Panc1 (cell line): ENCODE results near the gene SLC39A2. TPM values are rescaled to one million over a fixed set of nuclear protein-coding genes. Genes with fewer than 3 reads are reported as not detected.

Experiments used
- ATAC-seq: fragments of 200-7000 bp; cut with Tn5 transposase; 2 replicates; pipeline ENCODE4 v1.9.1; 2020; ENCODE audit warnings: mild to moderate bottlenecking, moderate library complexity
- BruUV-seq: library from RNA; stranded (reverse); fragments of 400-500 nt; replicated peaks from 2 replicates; lab custom pipeline; 2021; lab: Mats Ljungman, UMichigan
- CTCF ChIA-PET: fragments of 300-600 bp; sonication (Branson Sonifier 250); formaldehyde crosslinking; loops from one replicate; lab custom pipeline; 2022; ENCODE audit warnings: antibody characterized with exemption; lab: Charles Lee
- POLR2A ChIA-PET: fragments of 300-600 bp; sonication (Branson Sonifier 250); formaldehyde crosslinking; loops from one replicate; lab custom pipeline; 2022; ENCODE audit warnings: antibody characterized with exemption; lab: Charles Lee
- DNase-seq: peaks from one replicate; pipeline ENCODE4 v3.0.0-alpha.2; 2010; ENCODE audit warnings: low read depth, low spot score
- H3K27ac ChIP-seq: 2 replicates; pipeline ENCODE4 v1.5.1; 2011; ENCODE audit warnings: mild to moderate bottlenecking, low read length, inconsistent platforms
- H3K27me3 ChIP-seq: fragments of 200-500 bp; sonication (Bioruptor generic); 2 replicates; pipeline ENCODE4 v1.6.0; 2014; ENCODE audit warnings: low read length, inconsistent platforms; ENCODE audit not compliant: control insufficient read depth, insufficient read depth
- H3K36me3 ChIP-seq: fragments of 200-500 bp; sonication (Bioruptor generic); 2 replicates; pipeline ENCODE4 v1.5.1; 2014; ENCODE audit warnings: inconsistent platforms, mild to moderate bottlenecking, low read length, moderate library complexity; ENCODE audit not compliant: control insufficient read depth, insufficient read depth
- H3K4me1 ChIP-seq: 2 replicates; pipeline ENCODE4 v1.5.1; 2011; ENCODE audit warnings: inconsistent platforms, mild to moderate bottlenecking, low read length, moderate library complexity; ENCODE audit not compliant: control insufficient read depth, insufficient read depth
- H3K4me3 ChIP-seq, 2 experiments: 2 replicates each; pipeline ENCODE4 v1.5.1; 2011 to 2012; ENCODE audit warnings: low read depth in 2 of 2, low read length in 2 of 2, mild to moderate bottlenecking in 2 of 2, inconsistent platforms in 1 of 2, moderate library complexity in 1 of 2
- H3K9me3 ChIP-seq: fragments of 200-500 bp; sonication (Bioruptor generic); 2 replicates; pipeline ENCODE4 v1.5.1; 2014; ENCODE audit warnings: low read depth, mild to moderate bottlenecking, inconsistent platforms, low read length, moderate library complexity; ENCODE audit not compliant: control insufficient read depth, insufficient read depth
- CTCF ChIP-seq: fragments of 450-650 bp; IDR thresholded peaks from 2 replicates; pipeline ENCODE4 v1.5.1; 2017; ENCODE audit warnings: mild to moderate bottlenecking
- POLR2AphosphoS5 ChIP-seq: IDR thresholded peaks from 2 replicates; pipeline ENCODE4 v1.6.1; 2012; ENCODE audit warnings: mild to moderate bottlenecking, low read depth, low read length, moderate library complexity
- REST ChIP-seq, 2 experiments: IDR thresholded peaks; 2 replicates each; pipeline ENCODE4 v1.6.1; 2011 to 2012; ENCODE audit warnings: low read depth in 2 of 2, control low read depth in 1 of 2, low read length in 1 of 2, mild to moderate bottlenecking in 1 of 2, moderate library complexity in 1 of 2; ENCODE audit not compliant: insufficient read depth in 1 of 2
- SIN3A ChIP-seq: IDR thresholded peaks from 2 replicates; pipeline ENCODE4 v1.6.1; 2012; ENCODE audit warnings: low read depth, mild to moderate bottlenecking, low read length, moderate library complexity, borderline replicate concordance; ENCODE audit not compliant: insufficient read depth
- TCF7L2 ChIP-seq: IDR thresholded peaks from 2 replicates; pipeline ENCODE4 v1.6.1; 2011; ENCODE audit warnings: mild to moderate bottlenecking, low read depth, low read length, inconsistent platforms
- in situ Hi-C: cut with HindIII; loops from 2 replicates; pipeline ENCODE4 v1.10.0; 2016; ENCODE audit warnings: low sequenced_read_pairs, low pct_unique_long_range_greater_than_20kb
- intact Hi-C: fragments of 100-400 bp; cut with micrococcal nuclease; formaldehyde crosslinking; loops from one replicate; pipeline ENCODE4 v1.10.0; 2022; ENCODE audit not compliant: unreplicated experiment
- total RNA-seq: library from RNA; stranded (reverse); gene quantifications from one replicate; pipeline ENCODE4 v1.2.1, GENCODE V29; 2021; ENCODE audit not compliant: unreplicated experiment

The SLC39A2 gene
- total RNA-seq, 1 experiment from 2014 or later: not detected

- DNase-seq (no peak), ATAC-seq (peak; percentile 51)
- H3K9me3 ChIP-seq: no peaks in the 10 kb centered on the region
- no peaks in the 10 kb centered on the region for H3K36me3 ChIP-seq
- in situ Hi-C loops (no loop called here), intact Hi-C loops (loop anchor here (5.0 kb wide), 1 partner anchor 273 kb away; no protein-coding TSS in a partner anchor)
- H3K4me3 ChIP-seq: peak overlapping the region; percentile 54 to 79
- POLR2A ChIA-PET: no interaction called here
- H3K27me3 ChIP-seq: peaks cover 2% of the 10 kb centered on the region; the same call in 1 of the 2 replicates
- H3K27ac ChIP-seq: no peak overlapping the region
- CTCF ChIA-PET: interaction anchor here (0.6 to 1.9 kb wide), 12 partner anchors 10 to 814 kb away, joined by 3 to 16 read pairs (median 4); no protein-coding TSS in a partner anchor
- TF ChIP-seq POLR2AphosphoS5: no peak
- no peak for TF ChIP-seq CTCF
- TF ChIP-seq TCF7L2: no peak
- no peak for TF ChIP-seq SIN3A
- no peak for TF ChIP-seq REST (IDR thresholded peaks at IDR 0.05; ENCODE audit: insufficient read depth in 1 of 2, low read depth in 2 of 2, low read length in 1 of 2)
- no peaks in the 10 kb centered on the region for H3K4me1 ChIP-seq
- BruUV-seq: no TSS peak
Observed at GRCh38 chr14:20970647-20970982, 28.5 kb upstream of the SLC39A2 start.

GRCh38 chr14:20970983-20971704 lies 27.9 kb upstream of the SLC39A2 start:
- TF ChIP-seq POLR2AphosphoS5: no peak
- TF ChIP-seq CTCF: peak; percentile 98
- H3K27me3 ChIP-seq: peaks cover 2% of the 10 kb centered on the region; the same call in 1 of the 2 replicates
- H3K9me3 ChIP-seq: no peaks in the 10 kb centered on the region
- H3K4me3 ChIP-seq: peak overlapping the region; percentile 54 to 79
- in situ Hi-C loops (no loop called here), intact Hi-C loops (loop anchor here (1.0 to 5.0 kb wide), 2 partner anchors 113 to 274 kb away; no protein-coding TSS in a partner anchor)
- no TSS peak for BruUV-seq
- no peak overlapping the region for H3K27ac ChIP-seq
- DNase-seq (peak; percentile 48), ATAC-seq (peak; percentile 95)
- H3K36me3 ChIP-seq: no peaks in the 10 kb centered on the region
- CTCF ChIA-PET: interaction anchor here (0.6 to 1.9 kb wide), 12 partner anchors 10 to 299 kb away, joined by 3 to 16 read pairs (median 4); no protein-coding TSS in a partner anchor
- no peaks in the 10 kb centered on the region for H3K4me1 ChIP-seq
- POLR2A ChIA-PET: interaction anchor here (0.7 kb wide), 1 partner anchor 167 kb away, joined by 4 read pairs; no protein-coding TSS in a partner anchor
